OCI-LY1 (cell line): ENCODE results near the gene CD96.

Experiments used
- EZH2 ChIP-seq: fragments of 200-600 bp; sonication (generic), shearing (Covaris generic); IDR thresholded peaks from 2 replicates; pipeline ENCODE4 v1.8.0; 2017; ENCODE audit warnings: borderline replicate concordance, mixed run types, mild to moderate bottlenecking, antibody characterized with exemption, low read length, moderate library complexity, mixed read lengths
- TF ChIP-seq, protein P1 (sequence below): fragments of 200-600 bp; sonication (generic), shearing (Covaris generic); IDR thresholded peaks from 2 replicates; pipeline ENCODE4 v1.5.1; 2017; ENCODE audit warnings: mild to moderate bottlenecking, antibody characterized with exemption, low read length, moderate library complexity, mixed read lengths

- TF ChIP-seq, protein P1, sequence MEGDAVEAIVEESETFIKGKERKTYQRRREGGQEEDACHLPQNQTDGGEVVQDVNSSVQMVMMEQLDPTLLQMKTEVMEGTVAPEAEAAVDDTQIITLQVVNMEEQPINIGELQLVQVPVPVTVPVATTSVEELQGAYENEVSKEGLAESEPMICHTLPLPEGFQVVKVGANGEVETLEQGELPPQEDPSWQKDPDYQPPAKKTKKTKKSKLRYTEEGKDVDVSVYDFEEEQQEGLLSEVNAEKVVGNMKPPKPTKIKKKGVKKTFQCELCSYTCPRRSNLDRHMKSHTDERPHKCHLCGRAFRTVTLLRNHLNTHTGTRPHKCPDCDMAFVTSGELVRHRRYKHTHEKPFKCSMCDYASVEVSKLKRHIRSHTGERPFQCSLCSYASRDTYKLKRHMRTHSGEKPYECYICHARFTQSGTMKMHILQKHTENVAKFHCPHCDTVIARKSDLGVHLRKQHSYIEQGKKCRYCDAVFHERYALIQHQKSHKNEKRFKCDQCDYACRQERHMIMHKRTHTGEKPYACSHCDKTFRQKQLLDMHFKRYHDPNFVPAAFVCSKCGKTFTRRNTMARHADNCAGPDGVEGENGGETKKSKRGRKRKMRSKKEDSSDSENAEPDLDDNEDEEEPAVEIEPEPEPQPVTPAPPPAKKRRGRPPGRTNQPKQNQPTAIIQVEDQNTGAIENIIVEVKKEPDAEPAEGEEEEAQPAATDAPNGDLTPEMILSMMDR: no peak
- TF ChIP-seq EZH2: no peak
These were observed 3.3 kb upstream of the CD96 start for GRCh38 chr3:111538681-111539083.
